Measurements from ENCODE around the gene STK32A. TPM values are rescaled to one million over a fixed set of nuclear protein-coding genes. Genes with fewer than 3 reads are reported as not detected.
"Not testable (repeated sequence)": the region's sequence is repeated elsewhere in the genome, so short reads cannot be mapped to it uniquely, and the experiment has no call there.

Gene STK32A
- total RNA-seq, 1 donor from 2014 or later: 0.04 TPM

DNA sequence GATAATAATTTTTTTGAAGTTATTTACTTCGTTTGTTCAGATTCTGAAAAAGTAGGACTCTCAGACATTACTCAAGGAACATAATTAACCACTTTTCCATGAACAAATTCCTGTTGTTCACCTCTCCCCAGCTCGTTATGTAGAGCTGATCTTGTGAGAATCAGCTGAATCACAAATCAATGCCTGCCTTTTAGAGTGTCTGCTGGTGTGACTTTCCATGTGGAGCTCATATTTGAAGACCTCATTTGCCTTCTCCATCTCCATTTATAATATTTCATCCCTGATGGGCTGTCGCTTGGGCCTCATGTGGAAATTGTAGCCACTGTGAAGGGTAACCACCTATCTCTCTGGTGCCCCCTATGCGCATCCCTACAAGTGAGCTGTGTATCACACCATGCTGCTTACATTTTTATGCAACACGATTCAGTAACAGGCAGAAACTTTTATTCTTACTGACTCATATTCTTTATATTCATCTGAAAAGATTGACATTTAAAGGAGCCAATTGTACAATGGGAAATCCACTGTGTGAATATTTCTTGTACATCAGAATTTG is 111.3 kb downstream of the STK32A start:
- ATAC-seq: no peak

GRCh38 chr5:147348046-147348445 is 113.2 kb downstream of the STK32A start:
- no peak for ATAC-seq

DNA sequence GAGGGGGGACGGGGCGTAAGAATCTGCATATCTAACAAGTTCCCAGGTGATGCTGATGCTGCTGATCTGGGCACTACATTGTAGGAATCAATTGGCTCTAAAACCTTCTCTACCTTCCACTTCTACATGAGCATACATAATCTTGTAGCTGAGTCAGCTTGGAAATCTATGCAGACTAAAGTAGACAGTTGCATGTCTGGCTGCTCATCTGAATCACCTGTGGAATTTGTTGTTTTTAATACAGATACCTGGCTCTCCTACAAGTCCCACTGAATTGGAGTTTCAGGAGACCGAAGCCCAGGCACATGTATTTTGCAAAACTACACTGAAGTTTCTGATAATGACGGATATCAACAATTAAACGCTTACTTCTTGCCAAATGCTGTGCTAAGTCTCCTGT is 113.6 kb downstream of the STK32A start:
- no peak for ATAC-seq

DNA sequence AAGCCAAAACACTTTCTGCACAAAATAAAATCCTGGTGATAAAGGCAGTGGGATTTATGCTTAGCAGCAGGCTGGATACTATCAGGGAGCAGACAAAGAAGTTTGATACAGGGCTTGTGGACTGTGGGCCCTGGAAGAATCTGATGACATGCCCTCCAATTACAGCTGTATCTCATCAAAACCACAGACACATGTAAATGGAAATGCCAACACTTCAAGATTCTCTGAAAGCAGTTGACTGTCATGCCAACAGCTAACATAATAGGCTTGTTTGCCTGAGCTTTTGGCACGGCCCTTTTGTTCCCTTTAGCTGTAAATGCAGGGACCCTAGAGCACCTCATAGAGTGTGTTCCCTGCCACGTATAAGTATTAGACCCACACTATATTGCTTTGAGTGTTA is 114.4 kb downstream of the STK32A start:
- no peak for ATAC-seq

- ATAC-seq: no peak
Observed at GRCh38 chr5:147359101-147359500, 124.3 kb downstream of the STK32A start.

DNA sequence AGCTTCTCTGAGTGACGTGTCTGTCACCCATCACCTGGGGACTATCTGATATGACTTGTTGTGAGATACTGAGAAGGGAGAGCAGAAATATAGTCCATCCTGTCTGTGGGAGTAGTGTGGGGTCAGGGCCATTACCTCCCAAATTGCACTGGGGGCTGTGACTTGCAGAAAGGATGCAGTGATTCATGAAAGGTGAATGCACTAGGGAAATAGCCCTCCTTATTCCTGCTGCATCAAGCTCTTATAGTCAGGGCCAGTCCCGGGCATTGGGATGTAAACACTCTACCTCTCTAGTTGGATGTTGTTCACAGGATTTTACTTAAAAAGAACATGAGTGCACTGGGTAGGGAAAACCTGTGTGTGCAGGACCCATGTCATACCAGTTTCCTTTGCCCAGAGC is 124.8 kb downstream of the STK32A start:
- ATAC-seq: no peak

GRCh38 chr5:147360816-147361215 is 126.0 kb downstream of the STK32A start:
- no peak for ATAC-seq

- ATAC-seq: no peak
Observed at GRCh38 chr5:147361441-147362175, 126.8 kb downstream of the STK32A start.

DNA sequence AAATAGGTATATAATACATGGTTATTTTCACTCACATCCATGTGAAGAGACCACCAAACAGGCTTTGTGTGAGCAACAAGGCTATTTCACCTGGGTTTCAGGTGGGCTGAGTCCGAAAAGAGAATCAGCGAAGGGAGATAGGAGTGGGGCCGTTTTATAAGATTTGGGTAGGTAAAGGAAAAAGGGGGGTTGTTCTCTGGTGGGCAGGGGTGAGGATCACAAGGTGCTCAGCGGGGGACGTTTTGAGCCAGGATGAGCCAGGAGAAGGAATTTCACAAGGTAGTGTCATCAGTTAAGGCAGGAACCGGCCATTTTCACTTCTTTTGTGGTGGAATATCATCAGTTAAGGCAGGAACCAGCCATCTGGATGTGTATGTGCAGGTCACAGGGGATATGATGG is 132.6 kb downstream of the STK32A start:
- not testable (repeated sequence) for ATAC-seq

- no peak for ATAC-seq
Observed at GRCh38 chr5:147369742-147370374, 135.0 kb downstream of the STK32A start.

- no peak for ATAC-seq
Observed at GRCh38 chr5:147371290-147371689, 136.5 kb downstream of the STK32A start.

GRCh38 chr5:147372191-147372590 is 137.4 kb downstream of the STK32A start:
- ATAC-seq: no peak

- no peak for ATAC-seq
Observed at GRCh38 chr5:147373328-147373727, 138.5 kb downstream of the STK32A start.

- ATAC-seq: no peak
Observed at GRCh38 chr5:147375151-147375550, 140.3 kb downstream of the STK32A start.

GRCh38 chr5:147377682-147378081 is 142.9 kb downstream of the STK32A start:
- no peak for ATAC-seq

- no peak for ATAC-seq
Observed at GRCh38 chr5:147381555-147381954, 146.7 kb downstream of the STK32A start.

DNA sequence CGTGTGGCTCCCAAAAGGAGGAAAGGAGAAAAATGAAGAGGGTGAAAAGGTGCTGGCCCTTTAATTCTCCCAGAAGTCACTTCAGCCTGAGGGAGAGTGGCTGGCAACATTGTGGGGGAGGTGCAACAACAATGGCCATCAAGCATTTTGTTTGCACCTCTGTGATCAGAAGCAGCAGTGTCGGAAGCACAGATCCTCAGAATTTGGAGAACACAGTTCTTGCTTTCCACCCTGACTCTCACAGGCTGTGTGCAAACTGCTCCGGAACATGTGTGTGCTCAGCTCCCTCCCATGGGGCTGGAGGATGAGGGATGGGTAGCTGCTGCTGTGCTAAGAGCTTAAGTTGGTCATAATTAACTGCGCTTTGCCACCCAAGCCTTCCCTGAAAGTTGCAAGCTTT is 147.9 kb downstream of the STK32A start:
- ATAC-seq: no peak

GRCh38 chr5:147384346-147385193 is 149.7 kb downstream of the STK32A start:
- no peak for ATAC-seq

GRCh38 chr5:147387109-147387508 is 152.3 kb downstream of the STK32A start:
- no peak for ATAC-seq

- no peak for ATAC-seq
Observed at GRCh38 chr5:147388184-147389108, 153.6 kb downstream of the STK32A start.

DNA sequence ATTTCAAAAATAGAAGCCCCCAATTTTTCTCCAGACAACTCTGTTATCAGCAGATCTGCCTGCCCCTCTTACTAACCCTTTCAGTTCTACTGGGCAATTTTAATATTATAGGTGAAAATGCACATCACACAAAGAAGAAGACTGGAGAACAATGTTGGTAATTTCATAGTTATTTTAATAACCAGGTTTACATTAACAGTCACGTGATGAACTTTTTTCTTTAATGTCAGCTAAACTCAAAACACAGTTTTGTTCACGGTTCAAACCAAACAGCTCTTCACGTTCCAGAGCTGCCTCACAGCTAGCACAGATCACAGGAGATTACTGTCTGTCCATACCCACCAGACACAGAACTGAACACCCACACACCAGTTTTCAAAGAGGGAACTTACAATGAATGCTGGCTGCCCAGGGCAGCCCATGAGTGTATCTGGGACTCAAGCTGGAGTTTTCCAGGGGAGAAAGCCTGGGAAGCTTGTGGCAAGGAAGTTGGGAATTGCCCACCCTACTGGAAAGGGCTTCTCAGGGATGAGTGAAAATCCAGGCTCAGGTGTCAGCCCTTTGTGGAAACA is 155.9 kb downstream of the STK32A start:
- ATAC-seq: no peak

DNA sequence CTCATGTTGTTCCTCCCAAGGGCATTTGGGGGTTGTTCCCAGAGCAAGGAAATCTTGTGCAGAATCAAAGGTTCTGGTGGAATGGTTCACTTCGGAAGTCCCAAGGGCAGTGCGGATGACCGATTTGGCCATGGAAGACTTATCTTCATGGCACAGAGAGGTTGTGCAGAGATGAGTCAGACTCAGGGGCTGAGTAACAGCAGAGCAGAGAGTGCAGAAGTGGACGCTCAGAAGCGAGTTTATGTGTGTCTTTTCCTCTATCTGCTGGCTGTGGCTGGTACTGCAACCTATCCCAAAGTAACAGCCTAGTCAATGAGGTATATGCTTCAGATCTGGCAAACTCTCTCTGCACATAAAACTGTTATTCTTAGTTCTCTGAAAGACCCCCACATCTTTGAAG is 157.0 kb downstream of the STK32A start:
- ATAC-seq: peak; percentile 82

Measured in esophagus mucosa (tissue), 1 donor.